Frontal cortex (tissue), 4 donors: Measurements from ENCODE around the gene CCNA2. TPM values are rescaled to one million over a fixed set of nuclear protein-coding genes. Genes with fewer than 3 reads are reported as not detected.

ENCODE experiments used
- DNase-seq, 2 donors: peaks; one replicate each; pipeline ENCODE4 v3.0.0; 2012; ENCODE audit warnings: low spot score in 2 of 2
- FAIRE-seq: peaks from 2 replicates; lab custom pipeline; 2012; peaks lifted over from hg19 to GRCh38; lab: Jason Lieb, UNC
- total RNA-seq: library from RNA; depleted of rRNA; stranded (reverse); fragments of >200 nt; gene quantifications from one replicate; pipeline ENCODE4 v1.2.3, GENCODE V29; 2014
- donor health status: control.
- donor health status: control.
- donor health status: control.

Gene CCNA2
- total RNA-seq, 1 donor from 2014 or later, result 6.9 TPM

DNA sequence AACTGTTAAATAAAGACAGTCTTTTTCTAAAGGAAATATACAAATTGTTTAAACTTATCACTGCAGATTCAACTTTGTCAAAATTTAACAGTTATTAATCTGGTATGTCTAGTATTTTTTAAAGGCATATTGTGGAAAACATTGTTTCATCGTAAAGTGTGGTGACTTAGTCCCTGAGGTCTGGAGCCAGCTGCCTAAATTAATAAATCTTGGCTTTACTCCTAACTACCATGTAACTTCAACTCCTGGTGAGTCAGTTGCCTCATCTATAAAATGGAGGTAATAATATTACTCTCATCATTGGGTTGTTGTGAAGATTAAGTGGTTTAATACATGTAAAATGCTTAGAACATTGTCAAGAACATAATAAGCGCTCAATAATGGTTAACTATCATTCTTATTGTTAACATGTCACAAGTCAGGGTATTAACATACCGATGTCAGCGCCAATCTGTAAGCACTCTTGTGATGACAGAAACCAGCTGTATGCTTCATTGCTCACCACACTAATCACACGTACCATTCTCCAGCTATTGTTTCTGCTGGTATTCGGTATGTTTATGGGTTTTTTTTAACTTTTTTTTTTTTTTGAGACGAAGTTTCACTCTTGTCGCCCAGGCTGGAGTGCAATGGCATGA lies 44.6 kb downstream of the CCNA2 start:
- FAIRE-seq (no peak), DNase-seq (no peak)

DNA sequence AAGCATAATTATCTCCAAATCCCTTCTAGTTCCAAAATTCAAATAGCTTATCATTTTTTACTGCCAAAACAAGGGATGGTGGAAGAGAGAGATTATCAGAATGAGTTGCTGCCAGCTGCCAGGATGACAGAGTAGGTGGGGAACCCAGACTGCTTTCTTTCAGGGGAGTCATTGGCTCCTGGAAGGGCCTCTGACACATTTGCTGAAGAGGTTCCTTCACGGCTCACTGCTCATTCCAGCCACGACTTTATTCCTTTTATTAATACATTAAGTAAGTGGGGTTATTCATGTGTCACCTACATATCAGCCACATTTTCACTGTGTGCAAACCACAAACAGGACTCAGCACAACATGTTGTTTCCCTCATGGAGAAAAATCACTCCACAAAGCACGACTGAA lies 46.1 kb downstream of the CCNA2 start:
- FAIRE-seq (no peak), DNase-seq (no peak)

DNA sequence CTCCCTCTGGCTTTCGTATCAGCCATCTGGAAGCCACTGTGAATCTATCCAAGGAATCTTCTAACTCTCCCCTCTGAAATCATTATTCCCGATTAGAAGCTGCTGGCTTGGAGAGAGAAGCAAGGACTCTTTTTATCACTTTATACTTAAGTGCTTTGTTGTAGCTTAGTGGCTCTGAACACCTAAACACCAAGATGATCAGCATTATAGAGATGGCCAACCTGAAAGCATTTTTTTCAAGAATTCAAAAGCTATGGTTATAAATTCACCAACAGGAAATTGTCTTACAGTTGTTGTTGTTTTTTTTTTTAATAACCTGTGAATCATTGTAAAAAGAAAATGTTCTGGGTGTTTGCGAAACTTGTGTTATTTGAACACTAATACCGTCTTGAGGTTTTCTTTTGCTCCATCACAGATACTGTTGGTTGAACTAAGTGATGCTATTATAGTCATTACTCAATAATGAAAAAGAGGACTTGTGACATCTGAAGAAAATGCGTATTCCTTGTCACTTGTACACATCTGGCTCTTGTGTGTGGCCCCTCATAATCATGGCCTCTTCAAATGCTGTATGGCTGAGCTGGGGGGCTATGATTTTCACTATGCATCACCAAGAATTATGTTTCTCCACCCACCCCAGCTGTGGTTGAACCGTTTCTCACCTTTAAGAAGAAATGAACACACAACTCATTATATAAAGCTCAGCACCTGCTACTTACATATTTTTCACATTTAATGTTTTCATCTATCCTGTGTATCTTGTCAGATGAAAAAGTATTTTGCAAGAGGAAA lies 46.9 kb downstream of the CCNA2 start:
- FAIRE-seq (no peak), DNase-seq (no peak)

DNA sequence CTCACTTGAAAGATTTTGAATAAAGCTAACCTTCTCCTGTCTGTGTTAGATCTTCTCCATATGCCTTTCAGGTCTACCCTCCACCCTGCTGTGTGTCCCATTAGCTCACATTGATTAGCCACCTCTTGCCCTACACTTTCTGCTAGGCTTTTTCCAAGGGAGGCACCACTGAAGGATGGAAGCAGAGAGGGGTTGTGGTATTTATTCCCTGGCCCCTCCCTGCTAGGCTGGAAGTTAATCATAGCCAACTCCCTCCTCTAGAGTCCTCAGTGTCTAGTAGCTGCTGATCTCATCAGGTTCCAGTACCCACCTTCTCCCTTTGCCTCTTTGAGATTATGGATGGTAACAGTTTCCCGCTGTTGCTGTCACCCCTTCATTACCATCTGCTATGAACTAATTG lies 49.8 kb downstream of the CCNA2 start:
- DNase-seq (no peak), FAIRE-seq (no peak)

DNA sequence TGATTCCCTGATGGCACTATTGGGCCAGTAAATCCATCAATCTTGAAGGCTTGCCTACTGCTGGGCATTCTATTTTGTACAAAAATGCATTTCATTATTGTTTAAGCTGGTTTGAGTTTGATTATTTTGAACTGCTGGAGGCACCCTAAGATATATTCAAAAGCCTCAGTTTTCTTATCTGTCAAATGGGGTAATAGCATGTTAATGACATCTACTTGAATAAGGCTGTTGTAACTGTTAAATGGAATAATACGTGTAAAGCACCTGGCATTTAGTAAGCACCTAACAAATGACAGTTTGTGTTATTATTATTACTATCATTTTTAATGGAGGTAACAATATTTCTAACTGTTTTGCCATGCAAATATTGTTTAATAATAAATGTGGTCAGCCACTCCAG lies 51.8 kb downstream of the CCNA2 start:
- DNase-seq, result no peak
- FAIRE-seq, result no peak

DNA sequence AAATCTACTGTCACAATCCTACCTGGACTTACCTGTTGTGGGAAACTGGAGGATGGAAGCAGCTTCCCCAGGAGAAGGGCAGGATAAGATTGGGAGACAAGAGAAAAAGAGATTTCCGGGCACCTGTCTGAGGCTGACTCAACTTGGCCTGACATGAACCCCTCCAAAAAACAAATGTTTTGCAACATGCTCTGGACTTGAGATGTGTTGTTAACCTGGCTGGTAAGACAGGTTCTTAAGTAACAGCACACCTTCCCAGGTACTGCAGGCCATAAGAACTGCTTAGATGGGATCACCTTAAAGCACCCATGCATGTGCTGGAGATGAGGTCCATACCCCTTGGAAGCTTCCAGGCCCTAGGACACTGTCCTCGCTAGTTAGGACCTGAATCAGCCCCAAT lies 54.3 kb downstream of the CCNA2 start:
- no peak for DNase-seq
- no peak for FAIRE-seq

DNA sequence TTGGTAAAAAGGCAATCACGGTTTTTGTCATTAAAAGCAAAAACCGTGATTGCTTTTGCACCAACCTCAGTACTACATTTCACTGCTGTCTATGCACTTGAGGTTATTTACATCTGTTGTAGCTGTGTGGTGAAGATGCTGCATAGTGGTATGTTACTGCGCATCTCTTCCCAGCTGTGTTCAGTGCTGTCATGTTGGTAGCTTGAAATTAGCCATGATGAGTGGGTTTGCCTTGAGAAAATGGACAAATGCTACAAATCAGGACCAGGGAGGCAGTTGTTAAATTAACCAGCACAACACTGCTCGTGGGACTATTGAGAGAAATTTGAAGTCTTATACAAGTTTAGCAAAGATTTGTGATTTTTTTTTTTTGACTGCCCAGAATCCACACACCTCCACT lies 56.5 kb downstream of the CCNA2 start:
- no peak for FAIRE-seq

More for the DNA sequence above, 56.5 kb downstream of the CCNA2 start:
- DNase-seq, result no peak

Other genes with a start within 250 kb of the CCNA2 start
- gene ANXA5, start 126.9 kb downstream of the CCNA2 start, total RNA-seq, result 31.8 TPM
- 4.5 TPM for gene SMIM43, start 58.7 kb downstream of the CCNA2 start, total RNA-seq
- 27.3 TPM for gene EXOSC9, start 22.6 kb downstream of the CCNA2 start, total RNA-seq
- gene BBS7, start 46.6 kb upstream of the CCNA2 start, total RNA-seq, result 44.4 TPM
- 9.4 TPM for gene TRPC3, start 128.2 kb upstream of the CCNA2 start, total RNA-seq